ENCODE results near the gene UVRAG.

GRCh38 chr11:76035020-76035419 is 220.0 kb downstream of the UVRAG start:
- TF ChIP-seq, protein P1, sequence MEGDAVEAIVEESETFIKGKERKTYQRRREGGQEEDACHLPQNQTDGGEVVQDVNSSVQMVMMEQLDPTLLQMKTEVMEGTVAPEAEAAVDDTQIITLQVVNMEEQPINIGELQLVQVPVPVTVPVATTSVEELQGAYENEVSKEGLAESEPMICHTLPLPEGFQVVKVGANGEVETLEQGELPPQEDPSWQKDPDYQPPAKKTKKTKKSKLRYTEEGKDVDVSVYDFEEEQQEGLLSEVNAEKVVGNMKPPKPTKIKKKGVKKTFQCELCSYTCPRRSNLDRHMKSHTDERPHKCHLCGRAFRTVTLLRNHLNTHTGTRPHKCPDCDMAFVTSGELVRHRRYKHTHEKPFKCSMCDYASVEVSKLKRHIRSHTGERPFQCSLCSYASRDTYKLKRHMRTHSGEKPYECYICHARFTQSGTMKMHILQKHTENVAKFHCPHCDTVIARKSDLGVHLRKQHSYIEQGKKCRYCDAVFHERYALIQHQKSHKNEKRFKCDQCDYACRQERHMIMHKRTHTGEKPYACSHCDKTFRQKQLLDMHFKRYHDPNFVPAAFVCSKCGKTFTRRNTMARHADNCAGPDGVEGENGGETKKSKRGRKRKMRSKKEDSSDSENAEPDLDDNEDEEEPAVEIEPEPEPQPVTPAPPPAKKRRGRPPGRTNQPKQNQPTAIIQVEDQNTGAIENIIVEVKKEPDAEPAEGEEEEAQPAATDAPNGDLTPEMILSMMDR (IDR thresholded peaks at IDR 0.05 in 4 of 5, conservative IDR thresholded peaks at IDR 0.05 in 1 of 5), result no peak
- no peak for TF ChIP-seq POLR2A (IDR thresholded peaks at IDR 0.05)

All from gastrocnemius medialis (tissue), 4 donors.